B cell (primary cell): Measurements from ENCODE around the gene MIX23. TPM values are rescaled to one million over a fixed set of nuclear protein-coding genes. Genes with fewer than 3 reads are reported as not detected.

Experiments used
- ATAC-seq: fragments of 200-7000 bp; cut with Tn5 transposase; one replicate; pipeline ENCODE4 v1.10.0; 2021; ENCODE audit warnings: low read depth, mild to moderate bottlenecking, moderate number of reproducible peaks, moderate library complexity
- CTCF ChIA-PET: fragments of 350-600 bp; sonication (Branson Sonifier 250); formaldehyde crosslinking; loops from one replicate; lab custom pipeline; 2021; ENCODE audit warnings: antibody characterized with exemption, inconsistent platforms; lab: Charles Lee
- POLR2A ChIA-PET: fragments of 350-600 bp; sonication (Branson Sonifier 250); formaldehyde crosslinking; loops from one replicate; lab custom pipeline; 2021; ENCODE audit warnings: antibody characterized with exemption; lab: Charles Lee
- DNase-seq: peaks from one replicate; pipeline ENCODE4 v3.0.0; 2013
- H2AFZ ChIP-seq: 2 replicates; pipeline ENCODE4 v1.6.1; 2012; ENCODE audit warnings: mild to moderate bottlenecking, low read depth, low read length; ENCODE audit not compliant: insufficient read depth, poor library complexity, severe bottlenecking
- H3K27ac ChIP-seq, 2 donors: 1 replicate in 1 of 2; 2 replicates in 1 of 2; pipeline ENCODE4 v1.5.1; 2012 to 2013; ENCODE audit warnings: low read length in 2 of 2, mild to moderate bottlenecking in 2 of 2, moderate library complexity in 1 of 2
- H3K27me3 ChIP-seq, 4 experiments: fragments of 200-600 bp in 1 of 4; sonication (generic) in 1 of 4; replicated peaks in 1 of 4; 1 replicate in 2 of 4; 2 replicates in 2 of 4; pipeline versions ENCODE4 v1.6.1 to v1.7.0; 2013 to 2016; ENCODE audit warnings: low read length in 3 of 4, mild to moderate bottlenecking in 2 of 4, mixed read lengths in 1 of 4, moderate library complexity in 1 of 4; ENCODE audit not compliant: insufficient read depth in 4 of 4, control insufficient read depth in 3 of 4; ENCODE audit errors: control extremely low read depth in 1 of 4
- H3K36me3 ChIP-seq, 2 experiments: replicated peaks in 1 of 2; 1 replicate in 1 of 2; 2 replicates in 1 of 2; pipeline versions ENCODE4 v1.6.1 to v1.7.1; 2013; ENCODE audit warnings: low read length in 1 of 2; ENCODE audit not compliant: insufficient read depth in 2 of 2, control insufficient read depth in 1 of 2; ENCODE audit errors: control extremely low read depth in 1 of 2, extremely low read depth in 1 of 2
- H3K4me1 ChIP-seq, 2 donors: fragments of 200-600 bp in 1 of 2; sonication (generic) in 1 of 2; 1 replicate in 1 of 2; 2 replicates in 1 of 2; pipeline versions ENCODE4 v1.5.1 to v1.6.1; 2013 to 2017; ENCODE audit warnings: low read length in 2 of 2; ENCODE audit not compliant: control insufficient read depth in 2 of 2, insufficient read depth in 2 of 2
- H3K4me2 ChIP-seq: replicated peaks from 2 replicates; pipeline ENCODE3; 2012; ENCODE audit warnings: mild to moderate bottlenecking, low read depth, low read length; ENCODE audit not compliant: poor library complexity, severe bottlenecking
- H3K4me3 ChIP-seq, 5 experiments: fragments of 200-600 bp in 1 of 5; sonication (generic) in 1 of 5; 1 replicate in 3 of 5; 2 replicates in 2 of 5; pipeline versions ENCODE4 v1.5.1 to v1.7.0; 2011 to 2016; ENCODE audit warnings: low read length in 4 of 5, mild to moderate bottlenecking in 4 of 5, low read depth in 2 of 5, control low read depth in 1 of 5, moderate library complexity in 1 of 5; ENCODE audit not compliant: insufficient read depth in 1 of 5; ENCODE audit errors: control extremely low read depth in 1 of 5, extremely low read depth in 1 of 5
- H3K79me2 ChIP-seq: fragments of 200-600 bp; sonication (generic); one replicate; pipeline ENCODE4 v1.6.0; 2016; ENCODE audit warnings: low read length; ENCODE audit not compliant: control insufficient read depth, insufficient read depth
- H3K9ac ChIP-seq: fragments of 200-600 bp; sonication (generic); 2 replicates; pipeline ENCODE4 v1.6.1; 2017; ENCODE audit warnings: mild to moderate bottlenecking, low read length, moderate library complexity
- H3K9me3 ChIP-seq, 3 donors: one replicate each; pipeline versions ENCODE4 v1.6.1 to v1.7.1; 2013; ENCODE audit warnings: low read length in 2 of 3; ENCODE audit not compliant: control insufficient read depth in 2 of 3, insufficient read depth in 1 of 3; ENCODE audit errors: control extremely low read depth in 1 of 3
- H4K20me1 ChIP-seq: 2 replicates; pipeline ENCODE4 v1.6.0; 2012; ENCODE audit warnings: mild to moderate bottlenecking, low read length; ENCODE audit not compliant: insufficient read depth, control insufficient read depth, poor library complexity, severe bottlenecking
- H3K27ac Mint-ChIP-seq: one replicate; pipeline ENCODE4 v1.8.0; 2021; ENCODE audit warnings: mixed read lengths
- H3K27me3 Mint-ChIP-seq: one replicate; pipeline ENCODE4 v1.8.0; 2021; ENCODE audit warnings: mixed read lengths
- H3K4me1 Mint-ChIP-seq: one replicate; pipeline ENCODE4 v1.8.0; 2021; ENCODE audit warnings: mixed read lengths
- H3K4me3 Mint-ChIP-seq: one replicate; pipeline ENCODE4 v1.8.0; 2021; ENCODE audit warnings: mixed read lengths
- H3K9me3 Mint-ChIP-seq: one replicate; pipeline ENCODE4 v1.8.0; 2022; ENCODE audit warnings: mixed read lengths; ENCODE audit not compliant: insufficient read depth
- EZH2 ChIP-seq: IDR thresholded peaks from 2 replicates; pipeline ENCODE4 v1.6.1; 2012; ENCODE audit warnings: borderline replicate concordance, low read depth, mild to moderate bottlenecking, moderate library complexity, low read length; ENCODE audit not compliant: insufficient read depth, poor library complexity, severe bottlenecking
- WGBS: methylation state at CpG from one replicate; pipeline ENCODE4 v1.1.5; 2013; ENCODE audit warnings: missing lambda C conversion rate; ENCODE audit not compliant: insufficient coverage; 5-methylcytosine and 5-hydroxymethylcytosine counted together
- intact Hi-C: fragments of 100-400 bp; cut with micrococcal nuclease; formaldehyde crosslinking; loops from one replicate; pipeline ENCODE4 v1.10.0; 2022
- polyA plus RNA-seq: library from polyadenylated mRNA; depleted of rRNA; stranded (reverse); fragments of >200 nt; gene quantifications from 2 replicates; pipeline ENCODE4 v1.2.3, GENCODE V29; 2012
- total RNA-seq, 2 donors: library from RNA; stranded (reverse); fragments of 120-200 nt in 1 of 2; gene quantifications; 1 replicate in 1 of 2; 2 replicates in 1 of 2; pipeline versions ENCODE4 v1.2.3 to v1.2.4, GENCODE V29; 2013 to 2022
- TF ChIP-seq, protein P1 (sequence below): fragments of 200-600 bp; IDR thresholded peaks from one replicate; pipeline ENCODE4 v1.8.0; 2022; ENCODE audit warnings: antibody characterized with exemption, mild to moderate bottlenecking

MIX23 gene
- total and polyA plus RNA-seq, 2 donors (not counting 1 experiment from before 2014, with no cell fraction given), result 9.2 to 33.1 TPM

DNA sequence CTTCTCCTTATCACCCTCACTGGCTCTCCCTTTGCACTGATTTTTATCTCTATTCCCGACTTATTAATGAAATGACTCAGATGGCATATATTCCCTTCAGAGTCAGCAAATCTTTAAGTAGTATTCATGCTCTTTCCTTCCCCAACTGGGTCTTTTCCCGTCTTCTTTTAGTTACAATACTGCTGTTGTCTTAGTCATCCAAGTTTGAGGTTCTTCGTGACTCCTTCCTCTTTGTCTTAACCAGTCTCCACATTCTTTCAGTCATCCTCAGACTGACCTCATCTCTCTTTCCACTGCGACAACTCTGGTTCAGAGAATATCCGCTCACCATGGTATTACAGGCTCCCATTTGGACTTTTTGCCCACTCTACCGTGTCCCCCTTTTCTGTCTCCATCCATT, 20.5 kb upstream of the MIX23 start:
- 95% methylated on average over 5 of the region's 6 CpGs for WGBS
- CTCF ChIA-PET, result no interaction called here
- Mint-ChIP-seq H3K4me1 (peaks cover 3% of the 10 kb centered on the region), H3K27ac (no peak overlapping the region), H3K4me3 (no peak overlapping the region), H3K27me3 (no peaks in the 10 kb centered on the region), H3K9me3 (no peaks in the 10 kb centered on the region)
- Histone ChIP-seq H2AFZ (no peak overlapping the region), H3K4me1 (peaks cover 0 to 3% of the 10 kb centered on the region in 2 donors), H3K79me2 (peaks cover 3% of the 10 kb centered on the region), H3K4me3 (no peak overlapping the region), H3K27ac (no peak overlapping the region), H3K36me3 (peaks cover 0 to 36% of the 10 kb centered on the region in 2 experiments), H3K9me3 (no peaks in the 10 kb centered on the region), H3K9ac (no peak overlapping the region), H4K20me1 (no peaks in the 10 kb centered on the region), H3K4me2 (no peak overlapping the region), H3K27me3 (no peaks in the 10 kb centered on the region)
- ATAC-seq (no peak), DNase-seq (no peak)
- TF ChIP-seq, protein P1, sequence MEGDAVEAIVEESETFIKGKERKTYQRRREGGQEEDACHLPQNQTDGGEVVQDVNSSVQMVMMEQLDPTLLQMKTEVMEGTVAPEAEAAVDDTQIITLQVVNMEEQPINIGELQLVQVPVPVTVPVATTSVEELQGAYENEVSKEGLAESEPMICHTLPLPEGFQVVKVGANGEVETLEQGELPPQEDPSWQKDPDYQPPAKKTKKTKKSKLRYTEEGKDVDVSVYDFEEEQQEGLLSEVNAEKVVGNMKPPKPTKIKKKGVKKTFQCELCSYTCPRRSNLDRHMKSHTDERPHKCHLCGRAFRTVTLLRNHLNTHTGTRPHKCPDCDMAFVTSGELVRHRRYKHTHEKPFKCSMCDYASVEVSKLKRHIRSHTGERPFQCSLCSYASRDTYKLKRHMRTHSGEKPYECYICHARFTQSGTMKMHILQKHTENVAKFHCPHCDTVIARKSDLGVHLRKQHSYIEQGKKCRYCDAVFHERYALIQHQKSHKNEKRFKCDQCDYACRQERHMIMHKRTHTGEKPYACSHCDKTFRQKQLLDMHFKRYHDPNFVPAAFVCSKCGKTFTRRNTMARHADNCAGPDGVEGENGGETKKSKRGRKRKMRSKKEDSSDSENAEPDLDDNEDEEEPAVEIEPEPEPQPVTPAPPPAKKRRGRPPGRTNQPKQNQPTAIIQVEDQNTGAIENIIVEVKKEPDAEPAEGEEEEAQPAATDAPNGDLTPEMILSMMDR, result no peak
- TF ChIP-seq EZH2, result no peak
- POLR2A ChIA-PET, result no interaction called here
- intact Hi-C loops, result no loop called here

DNA sequence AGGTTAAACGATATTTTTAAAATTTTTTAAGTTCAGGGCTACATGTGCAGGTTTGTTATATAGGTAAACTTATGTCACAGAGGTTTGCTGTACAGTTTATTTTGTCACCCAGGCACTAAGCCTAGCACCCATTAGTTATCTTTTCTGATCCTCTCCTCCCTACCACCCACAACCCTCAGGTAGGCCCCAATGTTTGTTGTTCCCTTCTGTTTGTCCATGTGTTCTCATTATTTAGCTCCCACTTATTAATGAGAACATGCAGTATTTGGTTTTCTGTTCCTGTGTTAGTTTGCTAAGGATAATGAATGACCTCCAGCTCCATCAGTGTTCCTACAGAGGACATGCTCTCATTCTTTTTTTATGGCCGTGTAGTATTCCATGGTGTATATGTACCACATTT, 15.9 kb upstream of the MIX23 start:
- Mint-ChIP-seq H3K4me1 (no peaks in the 10 kb centered on the region), H3K27ac (no peak overlapping the region), H3K9me3 (no peaks in the 10 kb centered on the region), H3K27me3 (no peaks in the 10 kb centered on the region), H3K4me3 (no peak overlapping the region)
- CTCF ChIA-PET, result interaction anchor here (1.2 kb wide), 1 partner anchor 15 kb away, joined by 3 read pairs; the partner anchor contains the start of gene FAM162A
- Histone ChIP-seq H3K9me3 (no peaks in the 10 kb centered on the region), H3K9ac (no peak overlapping the region), H3K4me2 (no peak overlapping the region), H3K4me1 (no peaks in the 10 kb centered on the region), H3K27ac (no peak overlapping the region), H2AFZ (no peak overlapping the region), H3K4me3 (no peak overlapping the region), H4K20me1 (no peaks in the 10 kb centered on the region), H3K79me2 (peaks cover 7% of the 10 kb centered on the region), H3K36me3 (peaks cover 0 to 9% of the 10 kb centered on the region in 2 experiments), H3K27me3 (no peaks in the 10 kb centered on the region)
- POLR2A ChIA-PET, result no interaction called here
- DNase-seq, result no peak
- intact Hi-C loops, result loop anchor here (10.0 kb wide), 1 partner anchor 56 kb away; no protein-coding TSS in a partner anchor
- TF ChIP-seq EZH2, result no peak
- TF ChIP-seq, protein P1, result no peak
- ATAC-seq, result no peak
- no CpG with 5 or more reads among the region's 2 CpGs for WGBS
